K562 (cell line): ENCODE results near the gene TCEA3. TPM values are rescaled to one million over a fixed set of nuclear protein-coding genes. Genes with fewer than 3 reads are reported as not detected.
A peak's percentile ranks its signal among the peaks of the same experiment; 100 is the strongest.

Experiments used
- CGGBP1 ChIP-seq: fragments of 250-450 bp; sonication (Bioruptor Pico); IDR thresholded peaks from 2 replicates; pipeline ENCODE4 v1.9.0; 2021; ENCODE audit warnings: mild to moderate bottlenecking
- FUS ChIP-seq: fragments of 200-400 bp; formaldehyde crosslinking; optimal IDR thresholded peaks from 2 replicates; pipeline ENCODE3; 2017; ENCODE audit warnings: low read depth, low read length
- GATA2 ChIP-seq: sonication (generic); formaldehyde crosslinking; IDR thresholded peaks from 2 replicates; pipeline ENCODE4 v1.4.0; 2020; ENCODE audit warnings: mild to moderate bottlenecking, missing genetic modification reagents
- HCFC1 ChIP-seq: IDR thresholded peaks from 2 replicates; pipeline ENCODE4 v1.6.1; 2012; ENCODE audit warnings: low read depth, low read length, improper control_type of control experiment
- HDAC1 ChIP-seq, 2 experiments: fragments of 450-650 bp; IDR thresholded peaks; 2 replicates each; pipeline ENCODE4 v1.6.1; 2016 to 2017; ENCODE audit warnings: inconsistent platforms in 1 of 2, mild to moderate bottlenecking in 1 of 2, moderate library complexity in 1 of 2
- IFI16 ChIP-seq: fragments of 250-450 bp; sonication (Bioruptor Pico); IDR thresholded peaks from 2 replicates; pipeline ENCODE4 v2.1.2; 2022; ENCODE audit warnings: mild to moderate bottlenecking, inconsistent platforms
- MAFK ChIP-seq: IDR thresholded peaks from 2 replicates; pipeline ENCODE4 v1.6.1; 2011; ENCODE audit warnings: low read length, improper control_type of control experiment
- POU5F1 ChIP-seq: fragments of 150-350 bp; IDR thresholded peaks from 2 replicates; pipeline ENCODE4 v1.6.1; 2014; ENCODE audit warnings: borderline replicate concordance, low read length, low read depth, mild to moderate bottlenecking; ENCODE audit not compliant: partially characterized antibody
- RBBP5 ChIP-seq: fragments of 200-600 bp; sonication (generic); IDR thresholded peaks from 2 replicates; pipeline ENCODE4 v1.6.1; 2012; ENCODE audit warnings: borderline replicate concordance, mild to moderate bottlenecking, low read length, control low read depth, inconsistent platforms; ENCODE audit not compliant: insufficient read depth, poor library complexity, severe bottlenecking
- SMAD2 ChIP-seq: fragments of 150-350 bp; IDR thresholded peaks from 2 replicates; pipeline ENCODE4 v1.6.1; 2014; ENCODE audit warnings: low read depth, mild to moderate bottlenecking, low read length
- SMARCC2 ChIP-seq: fragments of 450-650 bp; IDR thresholded peaks from 2 replicates; pipeline ENCODE4 v1.6.1; 2017; ENCODE audit warnings: antibody characterized with exemption, moderate library complexity, mild to moderate bottlenecking, low read depth
- TBP ChIP-seq: optimal IDR thresholded peaks from 2 replicates; pipeline ENCODE3; 2011; ENCODE audit warnings: low read depth, low read length, improper control_type of control experiment
- TGIF2 ChIP-seq: sonication (generic); formaldehyde crosslinking; IDR thresholded peaks from 2 replicates; pipeline ENCODE4 v1.8.1; 2022; ENCODE audit warnings: mild to moderate bottlenecking, missing genetic modification reagents, moderate library complexity
- XRCC3 ChIP-seq: fragments of 450-650 bp; IDR thresholded peaks from 2 replicates; pipeline ENCODE4 v1.6.1; 2017; ENCODE audit warnings: mild to moderate bottlenecking, moderate library complexity
- ZNF318 ChIP-seq, 2 experiments: fragments of 450-650 bp; IDR thresholded peaks; 2 replicates each; pipeline ENCODE4 v1.6.1; 2016; ENCODE audit warnings: mild to moderate bottlenecking in 2 of 2, borderline replicate concordance in 1 of 2, low read depth in 1 of 2, moderate library complexity in 1 of 2
- ZNF644 ChIP-seq: fragments of 200-800 bp; sonication (Bioruptor generic); IDR thresholded peaks from 2 replicates; pipeline ENCODE4 v1.6.1; 2016; ENCODE audit warnings: low read depth, missing genetic modification characterization, missing compliant biosample characterization
- ZNF655 ChIP-seq: fragments of 250-450 bp; sonication (Bioruptor Pico); IDR thresholded peaks from 2 replicates; pipeline ENCODE4 v1.5.0; 2021
- ZNF696 ChIP-seq: fragments of 250-450 bp; sonication (Bioruptor Pico); conservative IDR thresholded peaks from 2 replicates; pipeline ENCODE4 v1.4.0; 2020; ENCODE audit warnings: mild to moderate bottlenecking, moderate library complexity
- polyA plus RNA-seq, 8 experiments: library from polyadenylated mRNA; depleted of rRNA in 4 of 8; stranded (reverse) in 5 of 8; unstranded in 3 of 8; fragments of >200 nt; fragmentation: Nextera tagmentation in 2 of 8; fragmentation: Illumina TruSeq in 1 of 8; extraction: Ambion mirVana in 2 of 8; extraction: Trizol in 1 of 8; gene quantifications; 2 replicates each; pipeline versions ENCODE4 v1.2.1 to v1.2.3, GENCODE V29; 2011 to 2014; ENCODE audit warnings: inconsistent platforms in 1 of 8, missing spikeins in 1 of 8
- total RNA-seq, 7 experiments: library from RNA; depleted of rRNA in 6 of 7; stranded (reverse); fragments of >200 nt in 6 of 7; fragmentation: Illumina TruSeq in 2 of 7; extraction: Trizol in 2 of 7; gene quantifications; 2 replicates each; pipeline versions ENCODE4 v1.2.1 to v1.2.3, GENCODE V29; 2011 to 2021; ENCODE audit warnings: low replicate concordance in 1 of 7

TCEA3 gene
- total and polyA plus RNA-seq, 9 of the 15 experiments (the other 6 are each of a cell fraction or from before 2014, with no cell fraction given), result 0.03 to 0.55 (median 0.36) TPM

GRCh38 chr1:23344111-23344986 lies 80.2 kb downstream of the TCEA3 start, which contains the start of gene HNRNPR (continued):
- peak; percentile 85 for TF ChIP-seq TBP
- TF ChIP-seq ZNF655 (CRISPR knock-in tag), result no peak
- TF ChIP-seq RBBP5, result peak; percentile 41
- TF ChIP-seq CGGBP1 (CRISPR knock-in tag), result 0 out of 2 replicates have a peak, but pooled peaks have one; percentile 77
- peak; percentile 3; the same call in 1 of the 2 replicates for TF ChIP-seq MAFK
- no peak for TF ChIP-seq FUS
- no peak; a peak in 1 of 4 replicates for TF ChIP-seq ZNF318 (IDR thresholded peaks at IDR 0.05; ENCODE audit: borderline replicate concordance in 1 of 2, low read depth in 1 of 2)
- TF ChIP-seq HCFC1, result peak; percentile 57; the same call in 1 of the 2 replicates
- TF ChIP-seq XRCC3, result no peak
- TF ChIP-seq ZNF644 (tag), result peak; percentile 68; the same call in 1 of the 2 replicates
- no peak for TF ChIP-seq POU5F1
- no peak for TF ChIP-seq SMARCC2
- no peak for TF ChIP-seq ZNF696 (CRISPR knock-in tag)
- no peak for TF ChIP-seq GATA2 (CRISPR knock-in tag)
- TF ChIP-seq HDAC1 (IDR thresholded peaks at IDR 0.05), result peak in 1 of 2 experiments; percentile 82; a peak in 2 of 4 replicates
- TF ChIP-seq TGIF2, result no peak
- TF ChIP-seq IFI16, result no peak
- TF ChIP-seq SMAD2, result no peak
